Measurements from ENCODE around the gene PRKAG2. TPM values are rescaled to one million over a fixed set of nuclear protein-coding genes. Genes with fewer than 3 reads are reported as not detected.

The PRKAG2 gene
- total and polyA plus RNA-seq, 2 experiments from 2014 or later = 9.1 to 14.9 TPM

GRCh38 chr7:151795168-151795811 is 81.6 kb downstream of the PRKAG2 start:
- TF ChIP-seq ZNF331 (CRISPR knock-in tag; IDR thresholded peaks at IDR 0.05; ENCODE audit: low read depth) (no peak), EZH2 (IDR thresholded peaks at IDR 0.05; ENCODE audit: low read depth, unreplicated experiment) (no peak), ZNF462 (CRISPR knock-in tag; IDR thresholded peaks at IDR 0.05) (no peak), CTCF (conservative IDR thresholded peaks at IDR 0.05; ENCODE audit: low read depth in 2 of 2) (no peak), JUNB (IDR thresholded peaks at IDR 0.05; ENCODE audit: unreplicated experiment) (no peak), EZH2phosphoT487 (IDR thresholded peaks at IDR 0.05; ENCODE audit: unreplicated experiment) (no peak), ZNF114 (CRISPR knock-in tag; IDR thresholded peaks at IDR 0.05) (no peak), NANOG (IDR thresholded peaks at IDR 0.05; ENCODE audit: borderline replicate concordance) (no peak), CREB1 (CRISPR knock-in tag; IDR thresholded peaks at IDR 0.05; ENCODE audit: low read depth) (no peak)
- no peaks in the 10 kb centered on the region for H3K9me2 ChIP-seq (ENCODE audit: insufficient read depth)
- no peak for DNase-seq (ENCODE audit: low spot score)
- no peaks in the 10 kb centered on the region for H4K20me1 ChIP-seq (replicated peaks; ENCODE audit: insufficient read depth)
- no peaks in the 10 kb centered on the region for H3K36me3 Mint-ChIP-seq (ENCODE audit: low read depth)
- no peak; the same call in 2 of the 3 replicates for ATAC-seq
- peaks cover 8% of the 10 kb centered on the region for H3K27me3 Mint-ChIP-seq (ENCODE audit: insufficient read depth, low read depth, poor library complexity)
- peaks cover 24% of the 10 kb centered on the region for H3K4me1 Mint-ChIP-seq
- no peaks in the 10 kb centered on the region; the same call in 1 of the 2 replicates for H3K4me1 ChIP-seq (ENCODE audit: insufficient read depth)
- H3F3A ChIP-seq (replicated peaks; ENCODE audit: low read depth) = no peaks in the 10 kb centered on the region
- H3K4me3 Mint-ChIP-seq = no peak overlapping the region
- H3K4me2 ChIP-seq = no peak overlapping the region
- H3K9me3 Mint-ChIP-seq = no peaks in the 10 kb centered on the region
- H3K79me2 ChIP-seq (replicated peaks; ENCODE audit: insufficient read depth) = no peaks in the 10 kb centered on the region
- no peak overlapping the region for H3K4me3 ChIP-seq
- no peak overlapping the region for H3K27ac ChIP-seq (ENCODE audit: low read depth)
- no peaks in the 10 kb centered on the region for H3K36me3 ChIP-seq (ENCODE audit: insufficient read depth)
- no peaks in the 10 kb centered on the region for H3K27me3 ChIP-seq (ENCODE audit: insufficient read depth)
- H3K27ac Mint-ChIP-seq = no peak overlapping the region
- H2AFZ ChIP-seq = no peak overlapping the region
